ENCODE measurements around the gene TAF1L. TPM values are rescaled to one million over a fixed set of nuclear protein-coding genes. Genes with fewer than 3 reads are reported as not detected.

TAF1L gene
- total and polyA plus RNA-seq, 4 donors: not detected

- Histone ChIP-seq H3K27me3 (ENCODE audit: control insufficient read depth in 4 of 4, insufficient read depth in 4 of 4, low read length in 3 of 4) (no peaks in the 10 kb centered on the region), H3K27ac (ENCODE audit: low read depth in 1 of 2, low read length in 2 of 2) (no peak overlapping the region), H3K4me3 (ENCODE audit: low read depth in 1 of 3, low read length in 3 of 3) (no peak overlapping the region), H3K9ac (ENCODE audit: low read depth in 1 of 2, low read length in 2 of 2) (no peak overlapping the region), H3K4me1 (ENCODE audit: control insufficient read depth in 4 of 4, insufficient read depth in 4 of 4, low read length in 3 of 4) (no peaks in the 10 kb centered on the region), H3K9me3 (ENCODE audit: control insufficient read depth in 4 of 4, low read length in 3 of 4) (no peaks in the 10 kb centered on the region), H3K36me3 (ENCODE audit: control insufficient read depth in 4 of 4, insufficient read depth in 3 of 4, low read depth in 1 of 4, low read length in 3 of 4) (no peaks in the 10 kb centered on the region)
- TF ChIP-seq TAF1 (conservative IDR thresholded peaks at IDR 0.05) (no peak), ATF3 (IDR thresholded peaks at IDR 0.05) (no peak), NR2F2 (IDR thresholded peaks at IDR 0.05) (no peak), EGR1 (IDR thresholded peaks at IDR 0.05; ENCODE audit: low read depth in 2 of 2) (no peak), CTCF (IDR thresholded peaks at IDR 0.05; ENCODE audit: low read depth, low read length, missing input control) (no peak), YY1 (IDR thresholded peaks at IDR 0.05) (no peak), RAD21 (IDR thresholded peaks at IDR 0.05) (no peak), SP1 (IDR thresholded peaks at IDR 0.05) (no peak), JUND (IDR thresholded peaks at IDR 0.05) (no peak), HNF4G (IDR thresholded peaks at IDR 0.05) (no peak), REST (IDR thresholded peaks at IDR 0.05) (no peak), FOXA2 (IDR thresholded peaks at IDR 0.05) (no peak), MAX (IDR thresholded peaks at IDR 0.05) (no peak), GABPA (IDR thresholded peaks at IDR 0.05 in 1 of 2, conservative IDR thresholded peaks at IDR 0.05 in 1 of 2) (no peak), ZBTB33 (IDR thresholded peaks at IDR 0.05) (no peak), HNF4A (conservative IDR thresholded peaks at IDR 0.05) (no peak), RXRA (IDR thresholded peaks at IDR 0.05) (no peak), FOXA1 (IDR thresholded peaks at IDR 0.05) (no peak)
- no peak for DNase-seq (ENCODE audit: low spot score)
- 73% methylated on average over 6 of the region's 6 CpGs for WGBS
These were observed 37.0 kb upstream of the TAF1L start for GRCh38 chr9:32672469-32672868.
